ENCODE data around the gene LRFN2.

DNA sequence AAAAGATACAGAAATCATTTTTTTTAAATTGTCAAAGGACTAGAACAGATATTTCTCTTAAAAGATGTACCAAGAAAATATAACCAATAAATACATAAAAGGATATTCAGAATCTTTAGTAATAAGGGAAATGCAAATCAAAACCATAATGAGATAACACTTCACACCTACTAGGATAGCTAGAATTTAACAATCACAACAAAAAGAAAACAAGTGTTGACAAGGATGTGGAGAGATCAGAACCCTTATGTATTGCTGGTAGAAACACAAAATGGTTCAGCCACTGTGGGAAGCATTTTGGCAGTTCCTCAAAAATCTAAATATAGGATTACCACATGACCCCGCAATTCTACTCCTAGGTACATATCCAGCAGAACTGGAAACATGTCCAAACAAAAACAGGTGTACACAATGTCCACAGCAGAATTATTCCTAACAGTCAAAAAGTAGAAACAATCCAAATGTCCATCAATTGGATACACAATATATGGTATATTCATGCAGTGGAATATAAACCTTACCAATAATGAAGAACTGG is 211.0 kb downstream of the LRFN2 start:
- no peak for TF ChIP-seq CTCF (IDR thresholded peaks at IDR 0.05)
- TF ChIP-seq ZFX (IDR thresholded peaks at IDR 0.05; ENCODE audit: borderline replicate concordance), result no peak

Measured in 22Rv1 (cell line).